Naive thymus-derived CD4-positive, alpha-beta T cell (primary cell): Measurements from ENCODE around the gene HHLA2. TPM values are rescaled to one million over a fixed set of nuclear protein-coding genes. Genes with fewer than 3 reads are reported as not detected.
A peak's percentile ranks its signal among the peaks of the same experiment; 100 is the strongest.

Experiments
- ATAC-seq: fragments of 150-1000 bp; cut with Tn5 transposase; 2 replicates; pipeline ENCODE4 v1.10.0; 2021; ENCODE audit warnings: mild to moderate bottlenecking, moderate library complexity
- CTCF ChIA-PET: fragments of 350-600 bp; sonication (Branson Sonifier 250); formaldehyde crosslinking; loops from one replicate; lab custom pipeline; 2021; ENCODE audit warnings: antibody characterized with exemption; lab: Charles Lee
- POLR2A ChIA-PET: fragments of 350-600 bp; sonication (Branson Sonifier 250); formaldehyde crosslinking; loops from one replicate; lab custom pipeline; 2021; ENCODE audit warnings: antibody characterized with exemption, inconsistent platforms; lab: Charles Lee
- DNase-seq, 9 donors: peaks; one replicate each; pipeline versions ENCODE4 v3.0.0 to v3.0.0-alpha.2; 2020 to 2022; ENCODE audit warnings: mixed read lengths in 1 of 9
- H3K27ac ChIP-seq: one replicate; pipeline ENCODE4 v1.7.0; 2013; ENCODE audit warnings: mild to moderate bottlenecking, low read depth, low read length, moderate library complexity
- H3K27me3 ChIP-seq, 2 donors: one replicate each; pipeline ENCODE4 v1.7.0; 2013; ENCODE audit warnings: low read length in 2 of 2, mild to moderate bottlenecking in 2 of 2, moderate library complexity in 2 of 2; ENCODE audit not compliant: control insufficient read depth in 2 of 2, insufficient read depth in 2 of 2
- H3K36me3 ChIP-seq, 3 experiments: 1 replicate in 2 of 3; 2 replicates in 1 of 3; pipeline ENCODE4 v1.7.0; 2013; ENCODE audit warnings: low read length in 3 of 3, mild to moderate bottlenecking in 3 of 3, moderate library complexity in 1 of 3; ENCODE audit not compliant: insufficient read depth in 3 of 3, control insufficient read depth in 2 of 3
- H3K4me1 ChIP-seq, 2 donors: one replicate each; pipeline ENCODE4 v1.7.0; 2013; ENCODE audit warnings: low read length in 2 of 2, mild to moderate bottlenecking in 2 of 2, moderate library complexity in 1 of 2; ENCODE audit not compliant: control insufficient read depth in 2 of 2, insufficient read depth in 2 of 2
- H3K4me3 ChIP-seq: 2 replicates; pipeline ENCODE4 v1.7.0; 2013; ENCODE audit warnings: mild to moderate bottlenecking, low read length
- H3K9me3 ChIP-seq, 3 experiments: 1 replicate in 2 of 3; 2 replicates in 1 of 3; pipeline ENCODE4 v1.7.0; 2013; ENCODE audit warnings: low read length in 3 of 3; ENCODE audit not compliant: control insufficient read depth in 2 of 3
- H3K27ac Mint-ChIP-seq, 9 donors: one replicate each; pipeline ENCODE4 v1.8.0; 2020 to 2022; ENCODE audit warnings: mixed read lengths in 9 of 9, mild to moderate bottlenecking in 8 of 9, moderate library complexity in 5 of 9, inconsistent platforms in 2 of 9
- H3K27me3 Mint-ChIP-seq, 5 donors: one replicate each; pipeline ENCODE4 v1.8.0; 2021 to 2022; ENCODE audit warnings: mixed read lengths in 5 of 5, mild to moderate bottlenecking in 1 of 5
- H3K36me3 Mint-ChIP-seq, 5 donors: one replicate each; pipeline ENCODE4 v1.8.0; 2020 to 2022; ENCODE audit warnings: mixed read lengths in 5 of 5, mild to moderate bottlenecking in 3 of 5, inconsistent platforms in 1 of 5
- H3K4me1 Mint-ChIP-seq, 7 donors: one replicate each; pipeline ENCODE4 v1.8.0; 2020 to 2022; ENCODE audit warnings: mixed read lengths in 7 of 7, mild to moderate bottlenecking in 3 of 7, inconsistent platforms in 1 of 7
- H3K4me3 Mint-ChIP-seq, 10 donors: one replicate each; pipeline ENCODE4 v1.8.0; 2020 to 2022; ENCODE audit warnings: mild to moderate bottlenecking in 10 of 10, mixed read lengths in 10 of 10, moderate library complexity in 6 of 10, inconsistent platforms in 2 of 10
- H3K9me3 Mint-ChIP-seq, 11 donors: one replicate each; pipeline ENCODE4 v1.8.0; 2020 to 2022; ENCODE audit warnings: mixed read lengths in 11 of 11, mild to moderate bottlenecking in 4 of 11, inconsistent platforms in 1 of 11, moderate library complexity in 1 of 11
- intact Hi-C, 2 donors: fragments of 100-400 bp; cut with micrococcal nuclease; formaldehyde crosslinking; loops; one replicate each; pipeline ENCODE4 v1.15.1; 2023
- polyA plus RNA-seq, 2 donors: library from polyadenylated mRNA; unstranded; fragments of 300-500 nt; fragmentation: Illumina TruSeq; gene quantifications; one replicate each; pipeline ENCODE4 v1.2.3, GENCODE V29; 2021
- total RNA-seq, 6 experiments: library from RNA in 5 of 6; stranded (reverse) in 5 of 6; gene quantifications; 1 replicate in 5 of 6; 2 replicates in 1 of 6; pipeline ENCODE4 v1.2.3 and lab custom pipeline; 2021 to 2026

The HHLA2 gene
- total and polyA plus RNA-seq, 7 experiments from 2014 or later, result 0.13 to 4.5 (median 0.34) TPM; not detected in 1

GRCh38 chr3:108341911-108342310 is 45.6 kb downstream of the HHLA2 start:
- intact Hi-C loops, result loop anchor here in 1 of 2 donors (2.0 to 5.0 kb wide), 2 partner anchors 41 to 1510 kb away; no protein-coding TSS in a partner anchor
- Histone ChIP-seq H3K9me3 (no peaks in the 10 kb centered on the region), H3K4me3 (no peak overlapping the region), H3K36me3 (no peaks in the 10 kb centered on the region), H3K27ac (no peak overlapping the region), H3K4me1 (no peaks in the 10 kb centered on the region), H3K27me3 (no peaks in the 10 kb centered on the region)
- no peak for DNase-seq
- Mint-ChIP-seq H3K36me3 (peaks cover 0 to 12% (median 0%) of the 10 kb centered on the region in 5 donors), H3K27me3 (peaks cover 0 to 4% (median 0%) of the 10 kb centered on the region in 5 donors), H3K27ac (no peak overlapping the region), H3K9me3 (peaks cover 0 to 2% (median 0%) of the 10 kb centered on the region in 11 donors), H3K4me1 (peaks cover 0 to 25% (median 0%) of the 10 kb centered on the region in 7 donors), H3K4me3 (no peak overlapping the region)
- ATAC-seq, result no peak
- CTCF ChIA-PET, result no interaction called here
- POLR2A ChIA-PET, result no interaction called here

GRCh38 chr3:108342837-108343486 is 46.6 kb downstream of the HHLA2 start:
- H3K27ac Mint-ChIP-seq, result peak overlapping the region in 1 of 9 donors; percentile 62
- intact Hi-C loops, result loop anchor here in 1 of 2 donors (2.0 to 5.0 kb wide), 2 partner anchors 42 to 1509 kb away; no protein-coding TSS in a partner anchor
- H3K4me3 Mint-ChIP-seq, result peak overlapping the region in 1 of 10 donors; percentile 2
- CTCF ChIA-PET, result no interaction called here
- Histone ChIP-seq H3K9me3 (no peaks in the 10 kb centered on the region), H3K4me1 (no peaks in the 10 kb centered on the region), H3K4me3 (no peak overlapping the region), H3K27me3 (no peaks in the 10 kb centered on the region), H3K36me3 (no peaks in the 10 kb centered on the region), H3K27ac (no peak overlapping the region)
- H3K36me3 Mint-ChIP-seq, result peaks cover 0 to 18% (median 0%) of the 10 kb centered on the region in 5 donors
- ATAC-seq (no peak), DNase-seq (no peak)
- peaks cover 0 to 4% (median 2%) of the 10 kb centered on the region in 5 donors for H3K27me3 Mint-ChIP-seq
- peaks cover 0 to 3% (median 0%) of the 10 kb centered on the region in 11 donors for H3K9me3 Mint-ChIP-seq
- POLR2A ChIA-PET, result no interaction called here
- peaks cover 0 to 25% (median 0%) of the 10 kb centered on the region in 7 donors for H3K4me1 Mint-ChIP-seq

- H3K27me3 Mint-ChIP-seq, result peaks cover 0 to 7% (median 5%) of the 10 kb centered on the region in 5 donors
- no peaks in the 10 kb centered on the region for H3K4me1 ChIP-seq
- DNase-seq, result no peak
- peaks cover 0 to 6% (median 0%) of the 10 kb centered on the region in 11 donors for H3K9me3 Mint-ChIP-seq
- H3K27ac ChIP-seq, result no peak overlapping the region
- no peaks in the 10 kb centered on the region for H3K36me3 ChIP-seq
- CTCF ChIA-PET, result no interaction called here
- no peaks in the 10 kb centered on the region for H3K9me3 ChIP-seq
- H3K27ac Mint-ChIP-seq, result no peak overlapping the region
- H3K36me3 Mint-ChIP-seq, result peaks cover 0 to 22% (median 0%) of the 10 kb centered on the region in 5 donors
- POLR2A ChIA-PET, result no interaction called here
- H3K4me1 Mint-ChIP-seq, result peaks cover 0 to 25% (median 0%) of the 10 kb centered on the region in 7 donors
- no peaks in the 10 kb centered on the region for H3K27me3 ChIP-seq
- intact Hi-C loops, result loop anchor here in 1 of 2 donors (2.0 to 5.0 kb wide), 2 partner anchors 43 to 1509 kb away; no protein-coding TSS in a partner anchor
- no peak overlapping the region for H3K4me3 ChIP-seq
- no peak for ATAC-seq
- no peak overlapping the region for H3K4me3 Mint-ChIP-seq
Measured at GRCh38 chr3:108343491-108343890, 47.1 kb downstream of the HHLA2 start.

GRCh38 chr3:108345492-108346205 is 49.3 kb downstream of the HHLA2 start:
- ChIA-PET POLR2A (no interaction called here), CTCF (no interaction called here)
- Mint-ChIP-seq H3K27ac (no peak overlapping the region), H3K4me1 (peaks cover 0 to 22% (median 0%) of the 10 kb centered on the region in 7 donors), H3K4me3 (no peak overlapping the region), H3K36me3 (peaks cover 0 to 20% (median 0%) of the 10 kb centered on the region in 5 donors), H3K9me3 (peaks cover 0 to 13% (median 0%) of the 10 kb centered on the region in 11 donors), H3K27me3 (peaks cover 0 to 15% (median 7%) of the 10 kb centered on the region in 5 donors)
- no peaks in the 10 kb centered on the region for H3K9me3 ChIP-seq
- ATAC-seq (no peak), DNase-seq (no peak)
- no peak overlapping the region for H3K4me3 ChIP-seq
- H3K36me3 ChIP-seq, result no peaks in the 10 kb centered on the region
- H3K27me3 ChIP-seq, result no peaks in the 10 kb centered on the region
- intact Hi-C loops, result no loop called here
- H3K27ac ChIP-seq, result no peak overlapping the region
- H3K4me1 ChIP-seq, result no peaks in the 10 kb centered on the region

GRCh38 chr3:108346301-108347227 is 50.2 kb downstream of the HHLA2 start:
- DNase-seq, result no peak
- CTCF ChIA-PET, result no interaction called here

GRCh38 chr3:108352176-108352575 is 55.8 kb downstream of the HHLA2 start:
- Mint-ChIP-seq H3K36me3 (peaks cover 0 to 31% (median 0%) of the 10 kb centered on the region in 5 donors), H3K27ac (no peak overlapping the region), H3K4me1 (no peaks in the 10 kb centered on the region), H3K9me3 (peaks cover 0 to 20% (median 0%) of the 10 kb centered on the region in 11 donors), H3K27me3 (peaks cover 0 to 11% (median 7%) of the 10 kb centered on the region in 5 donors), H3K4me3 (no peak overlapping the region)
- ATAC-seq (no peak), DNase-seq (no peak)
- Histone ChIP-seq H3K4me3 (no peak overlapping the region), H3K4me1 (no peaks in the 10 kb centered on the region), H3K36me3 (no peaks in the 10 kb centered on the region), H3K9me3 (no peaks in the 10 kb centered on the region), H3K27ac (no peak overlapping the region), H3K27me3 (no peaks in the 10 kb centered on the region)
- CTCF ChIA-PET, result no interaction called here
- intact Hi-C loops, result no loop called here
- POLR2A ChIA-PET, result no interaction called here

More at GRCh38 chr3:108346301-108347227, 50.2 kb downstream of the HHLA2 start:
- intact Hi-C loops, result no loop called here
- Mint-ChIP-seq H3K9me3 (peaks cover 0 to 13% (median 0%) of the 10 kb centered on the region in 11 donors), H3K36me3 (peaks cover 0 to 20% (median 0%) of the 10 kb centered on the region in 5 donors), H3K4me3 (no peak overlapping the region), H3K4me1 (peaks cover 0 to 22% (median 0%) of the 10 kb centered on the region in 7 donors), H3K27ac (no peak overlapping the region), H3K27me3 (peaks cover 0 to 15% (median 7%) of the 10 kb centered on the region in 5 donors)
- H3K36me3 ChIP-seq, result no peaks in the 10 kb centered on the region
- no peaks in the 10 kb centered on the region for H3K9me3 ChIP-seq
- peak; percentile 31 for ATAC-seq
- H3K27ac ChIP-seq, result no peak overlapping the region
- H3K4me1 ChIP-seq, result no peaks in the 10 kb centered on the region
- no peak overlapping the region for H3K4me3 ChIP-seq
- POLR2A ChIA-PET, result no interaction called here
- H3K27me3 ChIP-seq, result no peaks in the 10 kb centered on the region
